ENCODE results near the gene KMT2C. TPM values are rescaled to one million over a fixed set of nuclear protein-coding genes. Genes with fewer than 3 reads are reported as not detected.
A peak's percentile ranks its signal among the peaks of the same experiment; 100 is the strongest.

KMT2C gene
- total and polyA plus RNA-seq, 2 of the 8 experiments (the other 6 are each of a cell fraction or from before 2014, with no cell fraction given) = 9.1 to 40.8 TPM

DNA sequence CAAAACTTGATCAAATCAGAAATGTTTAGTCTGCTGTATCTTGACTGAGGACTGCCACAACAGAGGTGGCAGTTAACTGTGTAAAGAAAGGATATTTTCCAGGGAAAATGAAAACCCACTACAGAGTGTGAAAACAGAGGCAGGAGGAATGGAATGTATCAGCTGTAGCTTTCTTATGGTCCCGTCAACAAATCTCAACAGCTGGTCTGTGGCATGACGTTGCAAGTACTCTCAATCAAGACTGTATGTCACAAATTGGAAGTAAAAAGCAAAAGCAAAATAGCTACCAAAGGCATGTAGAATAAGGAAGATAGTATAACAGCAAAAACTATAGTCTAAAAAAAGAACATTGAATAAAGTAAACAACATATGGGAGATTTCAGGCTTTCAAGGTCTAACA lies 123.5 kb downstream of the KMT2C start:
- WGBS, 2 experiments (ENCODE audit: extremely low coverage in 1 of 2, insufficient coverage in 1 of 2, insufficient read length in 1 of 2, insufficient replicate concordance in 2 of 2, low coverage in 1 of 2, low lambda C conversion rate in 2 of 2, missing lambda C conversion rate in 1 of 2) = 100% methylated on average over 2 of the region's 2 CpGs; no CpG with 5 or more reads in 1 of the 2 experiments

More for the DNA sequence above, 123.5 kb downstream of the KMT2C start:
- H2BK12ac ChIP-seq (ENCODE audit: low read depth, low read length) = no peak overlapping the region
- no peak overlapping the region for H2BK15ac ChIP-seq (ENCODE audit: low read length)
- no peak overlapping the region for H4K8ac ChIP-seq (ENCODE audit: extremely low read depth, insufficient read depth, low read length)
- FAIRE-seq (peak; percentile 72), DNase-seq (ENCODE audit: low read depth in 1 of 2, low spot score in 2 of 2) (no peak)
- peaks cover 0 to 11% (median 4%) of the 10 kb centered on the region in 4 experiments; a peak in 3 of 8 replicates for H3K36me3 ChIP-seq (ENCODE audit: control insufficient read depth in 2 of 4, insufficient read depth in 4 of 4, low read length in 3 of 4)
- CTCF ChIA-PET (ENCODE audit: partially characterized antibody) = no interaction called here
- H2AK5ac ChIP-seq (ENCODE audit: low read depth, low read length) = no peak overlapping the region
- no peak overlapping the region for H3K23ac ChIP-seq (ENCODE audit: insufficient read length)
- H3K18ac ChIP-seq (ENCODE audit: extremely low read depth, low read length) = no peak overlapping the region
- H3K4me3 ChIP-seq (ENCODE audit: extremely low read depth in 1 of 4, insufficient read depth in 2 of 4, low read depth in 3 of 4, low read length in 4 of 4) = no peak overlapping the region
- H3K27ac ChIP-seq (ENCODE audit: low read depth, low read length) = no peak overlapping the region
- no peak overlapping the region for H2BK20ac ChIP-seq (ENCODE audit: low read length)
- no peak overlapping the region for H3K4ac ChIP-seq (replicated peaks; ENCODE audit: insufficient read length, low read depth, low read length)
- H3K23me2 ChIP-seq (ENCODE audit: low read depth, low read length) = no peaks in the 10 kb centered on the region
- no peak overlapping the region for H2AFZ ChIP-seq (ENCODE audit: low read length)
- H2BK120ac ChIP-seq (replicated peaks; ENCODE audit: low read depth, low read length) = no peak overlapping the region
- no peak for TF ChIP-seq POU5F1 (IDR thresholded peaks at IDR 0.05; ENCODE audit: low read depth, low read length)
- TF ChIP-seq TEAD4 (IDR thresholded peaks at IDR 0.05; ENCODE audit: low read depth, low read length) = no peak
- no peaks in the 10 kb centered on the region for H3K79me1 ChIP-seq (ENCODE audit: low read depth, low read length)
- no peaks in the 10 kb centered on the region for H3K4me1 ChIP-seq (replicated peaks in 1 of 4; ENCODE audit: control insufficient read depth in 3 of 4, insufficient read depth in 4 of 4, low read length in 3 of 4)
- POLR2A ChIA-PET (ENCODE audit: partially characterized antibody) = no interaction called here
- peaks cover 0 to 4% of the 10 kb centered on the region in 2 experiments; a peak in 1 of 4 replicates for H3K79me2 ChIP-seq (ENCODE audit: control insufficient read depth in 1 of 2, insufficient read depth in 2 of 2, low read length in 2 of 2)
- H3K9ac ChIP-seq (replicated peaks in 1 of 4; ENCODE audit: extremely low read depth in 1 of 4, low read depth in 3 of 4, low read length in 3 of 4) = no peak overlapping the region; a peak in 1 of 7 replicates
- no peak overlapping the region for H4K91ac ChIP-seq (replicated peaks; ENCODE audit: insufficient read length, low read length)
- no peak overlapping the region for H4K5ac ChIP-seq (ENCODE audit: insufficient read length, low read depth, low read length)
- H2BK5ac ChIP-seq (ENCODE audit: low read depth, low read length) = no peak overlapping the region
- H3K56ac ChIP-seq (replicated peaks; ENCODE audit: insufficient read length, low read depth, low read length) = no peak overlapping the region
- no peak overlapping the region for H3K4me2 ChIP-seq (ENCODE audit: insufficient read depth in 1 of 2, low read depth in 2 of 2, low read length in 2 of 2)
- H4K20me1 ChIP-seq (replicated peaks in 1 of 2; ENCODE audit: control insufficient read depth in 1 of 2, insufficient read depth in 2 of 2, low read length in 2 of 2) = peaks cover 0 to 2% of the 10 kb centered on the region in 2 experiments
- H3K27me3 ChIP-seq (replicated peaks in 1 of 4; ENCODE audit: control insufficient read depth in 3 of 4, extremely low read depth in 1 of 4, insufficient read depth in 3 of 4, low read length in 3 of 4) = no peaks in the 10 kb centered on the region
- H3K14ac ChIP-seq (ENCODE audit: insufficient read length) = no peak overlapping the region
- no peaks in the 10 kb centered on the region for H3K9me3 ChIP-seq (ENCODE audit: insufficient read depth in 2 of 2, low read depth in 1 of 2, low read length in 1 of 2)

All from H1 (cell line).